Neural progenitor cell (in vitro differentiated cells): ENCODE data around the gene CD2AP.

Experiments
- CTCF ChIP-seq: fragments of 200-600 bp; sonication (generic); IDR thresholded peaks from 2 replicates; pipeline ENCODE4 v1.5.1; 2017; ENCODE audit warnings: antibody characterized with exemption, mild to moderate bottlenecking
- EZH2 ChIP-seq: fragments of 200-600 bp; sonication (generic); IDR thresholded peaks from 2 replicates; pipeline ENCODE4 v1.6.1; 2017; ENCODE audit warnings: antibody characterized with exemption, mild to moderate bottlenecking, moderate library complexity
- EZH2phosphoT487 ChIP-seq: fragments of 200-600 bp; sonication (generic); IDR thresholded peaks from 2 replicates; pipeline ENCODE4 v1.6.1; 2017; ENCODE audit warnings: antibody characterized with exemption

DNA sequence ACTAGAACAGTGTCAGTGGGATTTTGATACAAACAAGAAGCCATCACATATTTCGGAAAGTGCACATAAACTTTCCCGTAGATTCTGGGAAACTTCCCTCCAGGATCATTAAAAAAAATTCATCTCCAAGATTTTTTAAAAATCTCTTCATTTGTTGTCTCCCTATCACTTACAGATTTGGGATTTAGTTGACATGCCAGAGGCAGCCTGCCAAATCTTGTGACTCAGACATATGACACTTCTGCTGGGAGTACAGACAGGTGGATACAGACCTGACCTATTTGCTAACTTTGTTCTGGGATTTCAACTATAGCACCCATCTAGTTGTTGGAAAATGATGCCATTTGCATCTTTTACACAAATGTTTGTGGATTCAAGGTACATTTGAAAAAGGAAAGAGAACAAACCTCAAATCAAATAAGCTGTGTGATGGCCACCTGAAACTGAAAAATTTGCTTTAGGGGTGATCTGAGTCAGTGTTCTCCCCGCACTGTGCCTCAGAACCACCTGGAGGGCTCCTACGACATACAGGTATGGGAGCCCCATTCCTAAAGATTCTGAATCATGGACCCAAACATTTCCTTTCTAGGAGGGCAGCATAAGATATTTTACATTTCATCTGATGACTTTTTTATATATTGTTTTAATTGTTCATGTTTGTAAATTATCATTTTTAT lies 21.9 kb upstream of the CD2AP start:
- TF ChIP-seq EZH2 (no peak), EZH2phosphoT487 (no peak), CTCF (no peak)
